Measurements from ENCODE around the gene ATL2.
A peak's percentile ranks its signal among the peaks of the same experiment; 100 is the strongest.

ATL2 gene

DNA sequence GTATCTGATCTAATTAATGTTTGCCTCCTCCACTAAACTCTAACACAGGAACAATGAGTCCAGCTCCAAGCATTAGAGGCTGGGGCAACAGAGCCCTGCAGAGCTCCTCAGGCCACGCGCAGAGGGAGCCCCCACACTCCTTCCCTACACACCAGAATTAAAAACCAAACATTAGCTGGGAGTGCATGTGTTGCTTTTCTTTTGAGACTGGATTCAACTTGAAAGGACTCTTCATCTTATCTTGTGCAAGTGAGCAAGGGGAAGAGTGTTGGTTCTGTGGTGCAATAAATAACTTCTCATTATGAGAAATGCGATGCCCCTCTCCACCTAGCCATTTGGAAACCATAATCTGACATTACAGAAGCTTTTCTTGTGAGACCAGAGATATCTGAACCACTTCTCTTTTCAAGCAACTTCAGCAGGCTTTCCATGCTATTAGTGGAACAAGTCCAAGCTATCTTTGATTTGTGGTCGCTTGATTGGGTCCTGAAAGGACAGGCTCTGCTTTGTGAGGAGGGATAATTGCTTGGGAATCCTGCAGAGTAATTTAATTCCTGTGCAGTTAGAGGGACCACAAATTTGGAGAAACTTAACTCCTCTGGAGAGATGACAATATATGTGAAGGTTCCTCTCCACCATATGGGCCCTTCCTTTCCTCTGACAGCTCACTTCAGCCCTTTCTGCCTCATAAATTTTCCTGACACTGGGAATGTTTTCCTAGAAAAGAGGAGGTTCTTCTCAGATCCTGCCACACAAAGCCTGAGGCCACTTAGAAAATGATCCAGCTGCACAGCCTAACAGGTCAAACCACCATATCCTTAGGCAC lies 112.5 kb downstream of the ATL2 start (continued):
- TF ChIP-seq, protein P1, sequence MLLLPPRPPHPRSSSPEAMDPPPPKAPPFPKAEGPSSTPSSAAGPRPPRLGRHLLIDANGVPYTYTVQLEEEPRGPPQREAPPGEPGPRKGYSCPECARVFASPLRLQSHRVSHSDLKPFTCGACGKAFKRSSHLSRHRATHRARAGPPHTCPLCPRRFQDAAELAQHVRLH (tag by site-specific recombination; IDR thresholded peaks at IDR 0.05), result no peak
- no peak for TF ChIP-seq HOXA7 (CRISPR knock-in tag; IDR thresholded peaks at IDR 0.05; ENCODE audit: borderline replicate concordance)
- TF ChIP-seq AEBP2 (tag by site-specific recombination; IDR thresholded peaks at IDR 0.05; ENCODE audit: borderline replicate concordance), result no peak
- TF ChIP-seq KLF7 (tag by site-specific recombination; IDR thresholded peaks at IDR 0.05; ENCODE audit: borderline replicate concordance), result no peak
- TF ChIP-seq TCF7L2 (IDR thresholded peaks at IDR 0.05; ENCODE audit: borderline replicate concordance, low read depth, low read length), result no peak
- TF ChIP-seq ZNF121 (tag by site-specific recombination; IDR thresholded peaks at IDR 0.05), result no peak
- TF ChIP-seq SALL2 (tag by site-specific recombination; IDR thresholded peaks at IDR 0.05; ENCODE audit: borderline replicate concordance), result no peak
- no peak for TF ChIP-seq ZNF24 (tag by site-specific recombination; IDR thresholded peaks at IDR 0.05)
- TF ChIP-seq ZNF18 (tag by site-specific recombination; IDR thresholded peaks at IDR 0.05), result peak; percentile 51; the same call in 1 of the 2 replicates
- no peak for TF ChIP-seq ZNF76 (tag by site-specific recombination; IDR thresholded peaks at IDR 0.05; ENCODE audit: borderline replicate concordance, low read depth)
- no peak for TF ChIP-seq IKZF3 (tag by site-specific recombination; IDR thresholded peaks at IDR 0.05)
- no peak for TF ChIP-seq ZNF768 (tag by site-specific recombination; IDR thresholded peaks at IDR 0.05)
- TF ChIP-seq ZNF626 (tag by site-specific recombination; IDR thresholded peaks at IDR 0.05), result no peak
- no peak for TF ChIP-seq ZNF157 (tag by site-specific recombination; IDR thresholded peaks at IDR 0.05)
- no peak for TF ChIP-seq ZBTB8A (tag by site-specific recombination; IDR thresholded peaks at IDR 0.05)

DNA sequence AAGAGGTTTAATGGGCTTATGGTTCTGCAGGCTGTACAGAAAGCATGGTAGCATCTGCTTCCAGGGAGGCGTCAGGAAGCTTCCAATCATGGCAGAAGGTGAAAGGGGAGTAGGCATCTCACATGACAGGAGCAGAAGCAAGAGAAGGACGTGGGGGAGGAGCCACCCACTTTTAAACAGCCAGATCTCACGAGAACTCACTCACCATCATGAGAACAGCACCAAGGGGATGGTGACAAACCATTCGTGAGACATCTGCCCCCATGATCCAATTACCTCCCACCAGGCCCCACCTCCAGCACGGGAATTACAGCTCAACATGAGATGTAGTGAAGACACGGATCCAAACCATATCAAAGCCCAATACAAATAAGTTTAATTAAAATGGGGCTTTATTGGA lies 113.8 kb downstream of the ATL2 start:
- no peaks in the 10 kb centered on the region for H3K9me3 ChIP-seq (ENCODE audit: control insufficient read depth, insufficient read depth, low read depth, low read length)
- H3K4me1 ChIP-seq (ENCODE audit: control insufficient read depth, insufficient read depth, low read length), result peaks cover 10% of the 10 kb centered on the region
- TF ChIP-seq ZFHX2 (tag by site-specific recombination; conservative IDR thresholded peaks at IDR 0.05) (peak; percentile 58), ZBTB21 (tag by site-specific recombination; IDR thresholded peaks at IDR 0.05) (no peak), HOXD13 (CRISPR knock-in tag; IDR thresholded peaks at IDR 0.05; ENCODE audit: borderline replicate concordance) (no peak), ZNF473 (tag by site-specific recombination; IDR thresholded peaks at IDR 0.05) (no peak), ZNF2 (tag by site-specific recombination; IDR thresholded peaks at IDR 0.05) (no peak), SCRT2 (tag by site-specific recombination; IDR thresholded peaks at IDR 0.05) (no peak), ZNF175 (tag by site-specific recombination; IDR thresholded peaks at IDR 0.05) (no peak), ZNF76 (tag by site-specific recombination; IDR thresholded peaks at IDR 0.05; ENCODE audit: borderline replicate concordance, low read depth) (no peak), ZNF701 (tag by site-specific recombination; IDR thresholded peaks at IDR 0.05) (no peak), EGR2 (tag by site-specific recombination; IDR thresholded peaks at IDR 0.05; ENCODE audit: low read depth) (0 out of 2 replicates have a peak, but pooled peaks have one; percentile 17), KLF16 (tag by site-specific recombination; IDR thresholded peaks at IDR 0.05) (no peak), ZNF548 (tag by site-specific recombination; IDR thresholded peaks at IDR 0.05) (no peak), ZNF768 (tag by site-specific recombination; IDR thresholded peaks at IDR 0.05) (no peak), ZBTB11 (tag by site-specific recombination; conservative IDR thresholded peaks at IDR 0.05; ENCODE audit: low read depth) (no peak)
- TF ChIP-seq, protein P2, sequence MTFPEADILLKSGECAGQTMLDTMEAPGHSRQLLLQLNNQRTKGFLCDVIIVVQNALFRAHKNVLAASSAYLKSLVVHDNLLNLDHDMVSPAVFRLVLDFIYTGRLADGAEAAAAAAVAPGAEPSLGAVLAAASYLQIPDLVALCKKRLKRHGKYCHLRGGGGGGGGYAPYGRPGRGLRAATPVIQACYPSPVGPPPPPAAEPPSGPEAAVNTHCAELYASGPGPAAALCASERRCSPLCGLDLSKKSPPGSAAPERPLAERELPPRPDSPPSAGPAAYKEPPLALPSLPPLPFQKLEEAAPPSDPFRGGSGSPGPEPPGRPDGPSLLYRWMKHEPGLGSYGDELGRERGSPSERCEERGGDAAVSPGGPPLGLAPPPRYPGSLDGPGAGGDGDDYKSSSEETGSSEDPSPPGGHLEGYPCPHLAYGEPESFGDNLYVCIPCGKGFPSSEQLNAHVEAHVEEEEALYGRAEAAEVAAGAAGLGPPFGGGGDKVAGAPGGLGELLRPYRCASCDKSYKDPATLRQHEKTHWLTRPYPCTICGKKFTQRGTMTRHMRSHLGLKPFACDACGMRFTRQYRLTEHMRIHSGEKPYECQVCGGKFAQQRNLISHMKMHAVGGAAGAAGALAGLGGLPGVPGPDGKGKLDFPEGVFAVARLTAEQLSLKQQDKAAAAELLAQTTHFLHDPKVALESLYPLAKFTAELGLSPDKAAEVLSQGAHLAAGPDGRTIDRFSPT (tag by site-specific recombination; IDR thresholded peaks at IDR 0.05), result no peak
- POLR2A ChIA-PET, result no interaction called here
- H3K36me3 ChIP-seq (ENCODE audit: control insufficient read depth in 2 of 2, insufficient read depth in 1 of 2, low read length in 2 of 2), result no peaks in the 10 kb centered on the region
- H3K27ac ChIP-seq (ENCODE audit: extremely low read depth, low read depth, low read length), result no peak overlapping the region
- CTCF ChIA-PET, result interaction anchor here (0.5 to 1.6 kb wide), 4 partner anchors 10 to 281 kb away, joined by 3 to 4 read pairs (median 3); no protein-coding TSS in a partner anchor
- no peak overlapping the region for H3K4me3 ChIP-seq (ENCODE audit: low read depth, low read length)

Measured in HEK293 (cell line).